GM18508 (cell line): Measurements from ENCODE around the gene MEAK7.

ENCODE experiments used
- ATAC-seq: cut with Tn5 transposase; IDR thresholded peaks from one replicate; pipeline ENCODE4 v1.9.1; 2021; ENCODE audit warnings: moderate number of reproducible peaks; ENCODE audit not compliant: insufficient read depth, unreplicated experiment

The MEAK7 gene

GRCh38 chr16:84504420-84505248 is at the start of gene MEAK7:
Gene MEAK7, minus strand, starts transcription at chr16:84504659. Its CDS starts 6,573 bp downstream, at chr16:84498086.
- peak; percentile 85 for ATAC-seq

- ATAC-seq, result no peak
Measured at GRCh38 chr16:84553873-84554399, 49.5 kb upstream of the MEAK7 start.

DNA sequence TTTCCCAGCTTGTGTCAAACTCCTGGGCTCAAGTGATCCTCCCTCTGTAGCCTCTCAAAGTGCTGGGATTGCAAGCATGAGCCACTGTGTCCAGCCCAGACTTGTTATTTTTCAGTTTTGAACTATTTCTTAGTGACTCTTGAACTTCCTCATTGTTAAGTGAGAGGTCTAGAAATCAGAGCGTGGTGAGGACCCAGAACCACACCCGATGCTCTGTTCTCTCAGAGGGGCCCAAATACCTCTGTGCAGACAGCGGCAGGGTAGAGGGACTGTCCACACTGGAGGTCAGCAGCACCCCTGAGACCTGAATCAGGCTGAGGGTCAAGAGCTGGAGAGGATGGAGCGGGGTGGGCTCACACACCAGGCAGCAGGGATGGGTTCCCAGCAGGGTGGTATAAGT is 47.7 kb upstream of the MEAK7 start:
- no peak for ATAC-seq

- no peak for ATAC-seq
Measured at GRCh38 chr16:84550096-84550495, 45.6 kb upstream of the MEAK7 start.

- no peak for ATAC-seq
Measured at GRCh38 chr16:84548971-84549844, 44.7 kb upstream of the MEAK7 start.

GRCh38 chr16:84548508-84548907 is 44.0 kb upstream of the MEAK7 start:
- no peak for ATAC-seq

- ATAC-seq, result no peak
Measured at GRCh38 chr16:84547546-84548061, 43.1 kb upstream of the MEAK7 start.

GRCh38 chr16:84546669-84547545 is 42.4 kb upstream of the MEAK7 start:
- ATAC-seq, result no peak

GRCh38 chr16:84545114-84545737 is 40.8 kb upstream of the MEAK7 start:
- ATAC-seq, result no peak

DNA sequence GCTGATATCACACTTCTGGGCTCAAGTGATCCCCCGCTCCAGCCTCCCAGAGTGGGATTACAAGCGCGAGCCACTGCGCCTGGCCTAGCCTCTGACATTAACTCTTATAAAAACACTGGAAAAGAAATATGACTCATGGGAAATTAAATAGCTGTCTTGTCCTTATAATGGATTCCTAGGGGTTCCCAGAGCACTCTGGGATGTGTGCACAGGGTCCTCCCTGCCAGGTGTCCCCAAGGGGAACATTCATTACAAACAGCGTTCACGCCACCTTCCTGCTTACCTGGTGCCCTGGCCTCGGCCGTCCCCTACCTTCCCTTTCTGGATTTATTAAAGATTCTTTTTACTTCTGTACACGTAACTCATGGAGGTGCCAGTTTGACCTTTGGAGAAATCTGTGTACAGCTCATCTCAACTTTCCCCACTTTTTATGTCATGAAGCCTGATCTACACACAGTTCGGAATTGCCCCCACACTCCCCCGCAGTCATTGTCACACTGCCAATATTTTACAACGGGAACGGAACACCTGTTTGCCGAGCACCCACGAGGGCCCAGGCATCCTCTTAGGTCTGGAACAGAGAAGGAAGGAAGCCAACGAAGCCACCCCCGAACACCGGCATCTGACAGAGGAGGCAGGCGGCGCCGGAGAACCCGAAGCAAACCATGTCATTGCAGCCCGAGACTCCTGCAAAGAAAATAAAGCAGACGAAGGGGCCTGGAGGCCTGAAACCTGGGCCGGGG is 39.7 kb upstream of the MEAK7 start:
- no peak for ATAC-seq

GRCh38 chr16:84543253-84543652 is 38.8 kb upstream of the MEAK7 start:
- no peak for ATAC-seq

GRCh38 chr16:84541999-84542817 is 37.7 kb upstream of the MEAK7 start:
- no peak for ATAC-seq

GRCh38 chr16:84540194-84540593 is 35.7 kb upstream of the MEAK7 start:
- no peak for ATAC-seq

- no peak for ATAC-seq
Measured at GRCh38 chr16:84538222-84538840, 33.9 kb upstream of the MEAK7 start.

- ATAC-seq, result no peak
Measured at GRCh38 chr16:84537491-84538151, 33.2 kb upstream of the MEAK7 start.

- ATAC-seq, result no peak
Measured at GRCh38 chr16:84535851-84536250, 31.4 kb upstream of the MEAK7 start.

DNA sequence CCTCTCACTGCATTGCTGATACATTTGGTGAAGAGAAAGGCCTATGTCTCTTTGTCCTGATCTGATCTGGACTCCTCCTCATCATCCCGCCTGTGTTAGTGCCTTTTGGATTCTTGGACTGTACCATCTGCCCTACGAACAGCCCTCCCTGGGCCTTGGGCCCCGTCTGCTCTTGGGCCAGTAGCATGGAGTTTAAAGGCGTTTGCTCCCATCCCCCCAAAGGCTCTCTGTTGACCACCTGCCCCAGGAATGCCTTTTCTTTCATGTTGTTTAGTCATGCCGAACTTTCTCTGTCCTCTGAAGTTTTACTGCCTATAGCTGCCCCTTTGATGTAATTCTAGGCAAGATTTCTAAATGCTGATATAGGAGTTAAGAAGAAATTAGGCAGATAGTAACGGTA is 30.9 kb upstream of the MEAK7 start:
- ATAC-seq, result no peak
